HG03378 (cell line): ENCODE data around the gene BASP1.
"Not testable (repeated sequence)": the region's sequence is repeated elsewhere in the genome, so short reads cannot be mapped to it uniquely, and the experiment has no call there.

Source experiments
- ATAC-seq: cut with Tn5 transposase; IDR thresholded peaks from one replicate; pipeline ENCODE4 v1.9.1; 2021; ENCODE audit warnings: mild to moderate bottlenecking, moderate library complexity; ENCODE audit not compliant: unreplicated experiment

BASP1 gene

GRCh38 chr5:17222664-17223063, 5.2 kb downstream of the BASP1 start:
- no peak for ATAC-seq

DNA sequence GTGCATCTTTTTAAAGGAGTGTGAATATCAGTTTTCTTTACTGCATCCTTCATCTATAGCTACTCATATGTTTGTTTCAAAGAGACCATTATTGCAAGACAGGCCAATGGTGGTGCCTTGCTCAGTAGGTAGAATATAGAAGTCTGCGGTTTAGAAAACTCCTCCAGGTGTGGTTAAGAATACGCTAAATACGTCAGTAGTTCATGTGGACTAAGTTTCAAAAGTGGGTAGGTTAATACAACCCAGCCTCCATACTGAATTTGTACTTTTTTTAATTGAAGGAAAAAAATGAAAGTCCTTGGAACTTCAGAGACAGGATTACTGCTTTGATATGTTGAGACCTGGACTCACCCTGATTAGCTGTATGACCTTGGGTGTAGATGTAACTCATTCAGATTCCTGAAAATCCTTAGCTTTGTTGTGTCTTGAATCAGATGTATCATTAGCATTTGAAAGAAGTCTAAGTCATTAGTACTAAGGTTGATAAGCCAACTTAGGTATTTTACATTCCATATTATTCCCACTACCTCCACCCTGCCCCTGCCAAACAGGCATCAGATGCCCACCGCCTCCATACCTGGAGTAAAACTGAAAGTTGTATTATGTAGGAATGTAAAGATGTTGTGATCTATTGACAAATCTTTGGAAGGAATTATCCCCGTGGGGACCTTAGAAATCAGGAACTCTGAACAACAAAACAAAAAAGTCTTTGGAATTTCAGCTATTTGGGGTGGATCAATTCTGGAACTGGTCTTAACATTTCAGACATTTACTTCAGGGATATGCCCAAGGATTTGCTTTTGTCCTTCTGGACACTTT, 6.1 kb downstream of the BASP1 start:
- ATAC-seq, result peak; percentile 41

- ATAC-seq, result peak; percentile 64
Measured at GRCh38 chr5:17224858-17225511, 7.6 kb downstream of the BASP1 start.

- ATAC-seq, result no peak
Measured at GRCh38 chr5:17225520-17225919, 8.1 kb downstream of the BASP1 start.

DNA sequence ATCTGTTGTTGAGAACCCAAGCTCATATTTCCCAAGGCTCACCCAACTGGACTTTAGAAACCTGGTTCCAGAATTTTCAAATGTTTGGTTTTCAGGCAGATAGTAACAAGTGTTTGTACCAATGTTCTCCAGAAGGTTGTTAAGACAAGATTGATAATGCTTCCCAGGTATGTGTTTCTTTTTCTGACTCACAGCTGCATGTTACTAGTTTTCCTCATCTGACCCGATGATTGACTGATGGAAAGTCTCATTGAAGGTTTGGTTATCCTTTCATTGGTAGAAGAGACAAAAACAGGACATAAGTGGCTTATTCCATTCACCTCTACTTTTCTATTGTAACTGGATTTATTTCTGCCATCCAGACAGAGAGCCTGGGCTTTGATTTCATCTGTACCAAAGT, 10.4 kb downstream of the BASP1 start:
- ATAC-seq, result no peak

GRCh38 chr5:17228821-17229291, 11.4 kb downstream of the BASP1 start:
- ATAC-seq, result peak; percentile 59

GRCh38 chr5:17229313-17229712, 11.9 kb downstream of the BASP1 start:
- peak; percentile 34 for ATAC-seq

DNA sequence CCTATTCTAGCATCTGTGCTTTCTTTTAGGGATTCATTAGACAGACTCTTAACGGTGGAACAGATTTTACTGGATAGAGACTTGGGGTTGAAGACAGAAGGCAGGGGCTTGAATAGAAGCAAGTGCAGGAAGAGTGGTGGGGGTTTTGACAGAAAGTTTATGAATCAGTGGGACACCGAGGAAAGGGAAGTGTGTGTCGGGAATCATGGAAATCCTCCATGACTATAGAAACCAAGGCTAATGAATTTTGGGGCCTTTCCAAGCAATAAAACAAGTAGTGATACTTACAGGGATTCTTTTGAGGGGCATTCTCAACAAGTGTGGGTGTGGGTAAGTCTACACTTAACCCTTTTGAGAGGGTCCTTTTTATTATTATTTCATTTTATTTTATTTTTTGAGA, 12.8 kb downstream of the BASP1 start:
- ATAC-seq, result no peak

- no peak for ATAC-seq
Measured at GRCh38 chr5:17230808-17231525, 13.5 kb downstream of the BASP1 start.

DNA sequence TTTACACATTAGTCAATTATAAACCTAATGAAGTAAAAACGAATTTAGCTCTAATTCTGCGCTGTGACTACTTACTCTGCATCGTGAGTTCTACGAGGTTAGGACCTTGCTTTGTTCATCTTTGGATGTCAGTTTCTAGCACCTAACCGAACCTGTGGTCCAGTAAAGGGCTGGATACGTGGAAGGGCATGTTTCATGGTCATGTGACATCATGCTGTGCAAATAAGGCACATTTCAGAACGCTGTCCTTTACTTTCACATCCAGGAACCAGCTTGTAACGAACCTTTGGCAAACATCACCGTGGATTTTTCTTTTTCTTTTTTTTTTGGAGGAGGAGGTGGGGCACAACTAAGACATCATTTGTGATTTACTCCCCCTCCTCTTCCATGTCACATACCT, 15.0 kb downstream of the BASP1 start:
- no peak for ATAC-seq

GRCh38 chr5:17233488-17233887, 16.1 kb downstream of the BASP1 start:
- no peak for ATAC-seq

GRCh38 chr5:17234374-17234773, 16.9 kb downstream of the BASP1 start:
- no peak for ATAC-seq

- ATAC-seq, result no peak
Measured at GRCh38 chr5:17235731-17236330, 18.4 kb downstream of the BASP1 start.

GRCh38 chr5:17238521-17239041, 21.1 kb downstream of the BASP1 start:
- no peak for ATAC-seq

DNA sequence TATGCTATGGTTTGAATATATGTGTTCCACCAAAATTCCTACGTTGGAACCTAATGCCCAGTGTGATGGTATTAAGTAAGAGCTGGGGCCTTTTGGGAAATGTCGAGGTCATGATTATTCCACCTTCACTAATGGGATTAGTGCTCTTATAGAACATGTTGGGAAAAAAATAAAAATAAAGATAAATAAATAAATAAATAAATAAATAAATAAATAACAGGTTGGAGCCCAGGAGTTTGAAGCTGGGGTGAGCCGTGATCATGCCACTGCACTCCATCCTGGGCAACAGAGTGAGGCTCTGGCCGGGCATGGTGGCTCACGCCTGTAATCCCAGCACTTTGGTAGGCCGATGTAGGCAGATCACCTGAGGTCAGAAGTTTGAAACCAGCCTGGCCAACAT, 22.5 kb downstream of the BASP1 start:
- no peak for ATAC-seq

GRCh38 chr5:17240487-17240886, 23.1 kb downstream of the BASP1 start:
- ATAC-seq, result no peak

GRCh38 chr5:17241635-17242034, 24.2 kb downstream of the BASP1 start:
- ATAC-seq, result no peak

DNA sequence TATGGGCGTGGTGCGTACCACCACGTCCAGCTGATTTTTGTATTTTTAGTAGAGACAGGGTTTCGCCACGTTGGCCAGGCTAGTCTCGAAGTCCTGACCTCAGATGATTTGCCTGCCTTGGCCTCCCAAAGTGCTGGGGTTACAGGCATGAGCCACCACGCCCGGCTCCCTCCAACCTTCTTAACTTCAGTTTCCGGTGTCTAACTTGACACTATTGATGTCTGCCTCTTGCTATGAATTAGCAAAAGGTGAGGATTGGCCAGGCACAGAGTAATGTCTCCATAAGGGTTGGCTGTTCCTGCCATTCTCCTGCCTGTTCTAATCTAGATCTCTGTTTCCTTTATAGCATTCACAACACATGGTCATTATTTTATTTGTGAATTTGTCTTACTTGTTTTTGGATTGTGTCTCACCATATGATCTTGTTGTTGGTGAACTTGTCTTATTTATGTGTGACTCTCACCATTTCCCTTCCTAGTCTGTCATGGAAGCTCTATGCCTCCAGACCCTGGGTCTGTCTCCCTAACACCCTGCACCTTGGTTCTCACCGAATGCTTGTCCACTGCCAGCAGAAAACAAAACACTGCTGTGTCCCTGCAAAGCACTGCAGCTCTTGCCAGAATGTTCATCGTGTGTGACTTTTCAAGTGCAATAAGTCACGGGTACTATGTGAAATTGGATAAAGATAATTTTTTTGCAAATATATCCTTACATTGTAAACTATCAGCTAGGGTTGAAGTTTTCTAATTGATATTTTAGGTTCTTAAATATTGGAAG, 26.0 kb downstream of the BASP1 start:
- ATAC-seq, result no peak

- no peak for ATAC-seq
Measured at GRCh38 chr5:17249029-17249634, 31.7 kb downstream of the BASP1 start.

- not testable (repeated sequence) for ATAC-seq
Measured at GRCh38 chr5:17249841-17250240, 32.4 kb downstream of the BASP1 start.
